D721Med (cell line): ENCODE measurements around the gene SFXN1.

Experiments
- DNase-seq: peaks from one replicate; pipeline ENCODE4 v3.0.0; 2011; ENCODE audit warnings: low spot score; ENCODE audit not compliant: insufficient read length
- FAIRE-seq: peaks from 2 replicates; lab custom pipeline; 2011; peaks lifted over from hg19 to GRCh38; lab: Jason Lieb, UNC
- CTCF ChIP-seq: IDR thresholded peaks from 2 replicates; pipeline ENCODE4 v1.5.1; 2012; ENCODE audit warnings: mild to moderate bottlenecking, control low read depth; ENCODE audit not compliant: insufficient read depth; ENCODE audit errors: missing control alignments

SFXN1 gene

DNA sequence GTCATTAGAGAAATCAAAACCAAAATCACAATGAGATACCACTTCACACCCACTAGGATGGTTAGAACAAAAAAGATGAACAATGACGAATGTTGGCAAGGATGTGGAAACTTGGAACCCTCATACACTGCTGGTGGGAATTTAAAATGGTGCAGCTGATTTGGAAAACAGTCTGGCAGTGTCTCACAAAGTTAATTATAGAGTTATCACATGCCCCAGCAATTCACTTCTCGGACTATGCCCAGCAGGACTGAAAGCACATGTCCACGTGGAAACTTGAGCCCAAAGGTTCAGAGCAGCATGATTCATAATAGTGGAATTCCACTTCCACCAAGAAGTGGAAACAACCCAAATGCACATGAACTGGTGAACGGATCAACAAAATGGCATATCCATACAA lies 94.5 kb downstream of the SFXN1 start:
- DNase-seq = no peak
- no peak for FAIRE-seq
- TF ChIP-seq CTCF = no peak

DNA sequence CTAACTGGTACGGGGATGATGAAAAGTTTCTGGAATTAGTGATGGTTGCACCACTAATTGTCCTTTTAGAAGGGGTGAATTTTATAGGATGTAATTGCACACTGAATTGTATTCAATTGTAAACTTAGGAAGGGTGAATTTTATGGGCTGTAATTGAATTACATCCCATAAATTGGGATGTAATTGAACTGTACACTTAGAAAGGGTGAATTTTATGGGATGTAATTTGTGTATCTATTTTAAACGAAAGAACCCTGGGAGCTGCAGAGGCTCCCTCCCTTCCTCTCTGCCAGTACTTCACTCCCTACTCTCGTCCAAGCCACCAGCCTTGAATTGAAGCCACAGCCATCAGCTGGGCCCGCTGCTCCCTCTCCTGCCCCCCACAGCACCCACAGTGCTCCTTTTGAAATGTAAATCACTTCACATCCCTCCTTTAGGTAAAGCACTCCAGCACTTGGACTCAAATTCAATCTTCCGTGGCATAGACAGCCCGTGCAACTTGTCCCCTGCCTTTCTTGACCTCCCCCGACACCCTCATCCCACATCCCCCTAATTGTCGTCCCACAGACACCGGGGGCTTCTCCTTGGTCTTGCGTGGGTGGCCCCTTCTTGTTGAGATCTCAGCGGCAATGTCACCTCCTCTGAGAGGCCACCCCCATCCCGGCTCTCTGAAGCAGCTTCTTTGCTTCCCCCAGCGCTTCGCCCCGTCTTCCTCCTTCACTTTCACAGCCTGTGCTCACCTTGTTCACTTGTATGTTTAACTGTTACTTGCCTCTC lies 95.3 kb downstream of the SFXN1 start:
- no peak for TF ChIP-seq CTCF
- no peak for FAIRE-seq

GRCh38 chr5:175575301-175575700 lies 96.9 kb downstream of the SFXN1 start:
- DNase-seq (no peak), FAIRE-seq (no peak)
- TF ChIP-seq CTCF = no peak

More for the DNA sequence above, 95.3 kb downstream of the SFXN1 start:
- no peak for DNase-seq

DNA sequence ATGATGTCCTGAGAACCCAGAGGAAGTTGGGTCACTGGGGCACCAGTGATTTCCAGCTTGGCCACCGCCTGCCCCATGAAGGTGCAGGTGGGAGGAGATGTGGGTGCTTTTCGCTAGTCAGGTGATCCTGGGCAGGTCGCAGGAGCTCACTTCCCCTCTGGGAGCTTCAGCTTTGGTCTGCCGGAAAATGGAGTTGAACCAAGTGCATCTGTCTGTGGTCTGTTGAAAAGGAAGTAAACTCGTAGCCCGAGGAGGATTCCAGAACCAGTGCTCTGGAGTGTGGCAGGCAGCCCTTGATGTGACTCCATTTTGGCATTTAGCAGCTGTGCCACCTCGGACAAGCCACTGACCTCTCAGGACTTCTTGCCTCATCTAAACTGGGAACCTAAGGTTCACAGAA lies 97.7 kb downstream of the SFXN1 start:
- no peak for FAIRE-seq
- no peak for DNase-seq
- no peak for TF ChIP-seq CTCF

DNA sequence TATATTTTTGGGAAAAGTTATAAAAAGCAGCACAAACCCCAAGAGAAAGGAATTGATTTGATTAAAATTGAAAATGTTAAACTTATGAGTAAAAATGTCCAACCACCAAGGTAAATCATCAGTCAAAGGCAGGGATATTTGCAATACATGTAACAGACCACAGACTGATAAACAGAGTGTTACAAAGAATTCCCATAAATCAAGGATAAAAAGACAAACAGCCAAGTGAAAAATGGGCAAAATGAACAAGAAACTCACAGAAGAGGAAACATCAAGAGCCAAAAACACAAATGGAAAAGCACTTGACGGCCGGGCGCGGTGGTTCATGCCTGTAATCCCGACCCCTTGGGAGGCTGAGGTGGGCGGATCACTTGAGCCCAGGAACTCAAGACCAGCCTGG lies 98.2 kb downstream of the SFXN1 start:
- TF ChIP-seq CTCF = no peak
- no peak for DNase-seq
- no peak for FAIRE-seq
